ENCODE data around the gene C19orf33. TPM values are rescaled to one million over a fixed set of nuclear protein-coding genes. Genes with fewer than 3 reads are reported as not detected.

The C19orf33 gene
- total and polyA plus RNA-seq, 7 donors, result 3.4 to 7.1 (median 3.7) TPM; not detected in 2

DNA sequence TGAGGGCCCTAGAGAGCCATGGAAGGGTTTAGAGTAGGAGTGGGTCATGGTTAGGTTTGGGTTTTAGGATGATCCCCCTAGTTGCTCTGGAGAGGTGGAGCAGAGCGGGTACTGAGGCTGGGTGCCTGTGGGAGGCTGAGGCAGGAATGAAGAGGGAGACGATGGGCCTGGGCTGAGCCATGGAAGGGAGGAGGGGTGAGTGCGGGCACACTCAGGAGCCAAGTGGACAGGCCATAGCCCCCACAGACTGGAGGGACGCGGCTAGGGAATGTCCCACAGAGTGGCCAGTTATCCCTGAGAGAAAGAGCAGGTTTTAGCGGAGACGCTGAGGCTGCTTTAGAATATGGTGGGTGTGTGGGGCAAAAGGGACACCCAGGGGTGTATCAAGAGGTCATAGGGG, 25.6 kb downstream of the C19orf33 start:
- Histone ChIP-seq H3K27ac (no peak overlapping the region), H3K4me1 (no peaks in the 10 kb centered on the region), H3K36me3 (ENCODE audit: insufficient read depth in 1 of 2, low read depth in 1 of 2) (no peaks in the 10 kb centered on the region), H3K27me3 (ENCODE audit: insufficient read depth in 3 of 3, low read length in 2 of 3) (no peaks in the 10 kb centered on the region), H3K4me3 (no peak overlapping the region), H3K9me3 (no peaks in the 10 kb centered on the region)
- TF ChIP-seq CTCF (IDR thresholded peaks at IDR 0.05), result no peak
- DNase-seq, result no peak
- no peak for ATAC-seq
- WGBS, 3 donors, result 85 to 91% (median 88%) methylated on average over 7 of the region's 7 CpGs
- intact Hi-C loops (cut with DNase I), result loop anchor here in 1 of 2 donors (5.0 kb wide), 3 partner anchors 87 to 427 kb away; no protein-coding TSS in a partner anchor

DNA sequence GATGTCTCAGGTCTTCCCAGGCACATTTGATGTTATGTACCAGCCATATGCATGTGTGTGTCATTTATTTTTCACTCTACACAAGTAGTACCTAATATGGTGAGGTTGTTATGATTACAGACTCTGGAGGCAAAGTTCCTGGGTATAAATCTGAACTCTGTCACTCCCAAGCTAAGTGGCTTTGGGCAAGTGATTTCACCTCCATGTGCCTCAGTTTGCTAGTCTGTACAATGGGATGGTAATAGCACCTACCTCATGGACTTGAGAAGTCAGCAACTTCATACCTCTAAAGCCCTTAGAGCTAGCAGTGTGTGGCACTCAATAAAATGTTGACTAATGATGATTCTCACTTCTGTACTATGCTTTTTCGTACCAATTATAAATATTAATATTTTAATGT, 27.7 kb downstream of the C19orf33 start:
- 83 to 100% (median 86%) methylated on average over 1 of the region's 1 CpG for WGBS, 3 donors
- DNase-seq (no peak), ATAC-seq (no peak)
- H3K4me3 ChIP-seq, result no peak overlapping the region
- TF ChIP-seq CTCF (IDR thresholded peaks at IDR 0.05), result no peak
- peaks cover 3% of the 10 kb centered on the region for H3K4me1 ChIP-seq
- H3K27ac ChIP-seq, result no peak overlapping the region
- H3K36me3 ChIP-seq (ENCODE audit: insufficient read depth in 1 of 2, low read depth in 1 of 2), result no peaks in the 10 kb centered on the region
- H3K27me3 ChIP-seq (ENCODE audit: insufficient read depth in 3 of 3, low read length in 2 of 3), result no peaks in the 10 kb centered on the region
- intact Hi-C loops (cut with DNase I), result loop anchor here in 1 of 2 donors (5.0 kb wide), 3 partner anchors 89 to 429 kb away; no protein-coding TSS in a partner anchor
- H3K9me3 ChIP-seq, result no peaks in the 10 kb centered on the region

- TF ChIP-seq CTCF (IDR thresholded peaks at IDR 0.05), result no peak
- Histone ChIP-seq H3K4me3 (no peak overlapping the region), H3K4me1 (peaks cover 8% of the 10 kb centered on the region), H3K27me3 (ENCODE audit: insufficient read depth in 3 of 3, low read length in 2 of 3) (no peaks in the 10 kb centered on the region), H3K36me3 (ENCODE audit: insufficient read depth in 1 of 2, low read depth in 1 of 2) (peaks cover 0 to 4% of the 10 kb centered on the region in 2 donors), H3K9me3 (no peaks in the 10 kb centered on the region), H3K27ac (no peak overlapping the region)
- WGBS, 3 donors, result 86 to 94% (median 93%) methylated on average over 9 of the region's 9 CpGs
- ATAC-seq (no peak), DNase-seq (no peak)
- intact Hi-C loops (cut with DNase I), result loop anchor here in 1 of 2 donors (5.0 kb wide), 3 partner anchors 91 to 431 kb away; no protein-coding TSS in a partner anchor
Measured at GRCh38 chr19:38333245-38333644, 29.2 kb downstream of the C19orf33 start.

GRCh38 chr19:38335949-38336637, 32.0 kb downstream of the C19orf33 start:
- ATAC-seq (peak; percentile 88 to 93 (median 88)), DNase-seq (peak; percentile 95 to 97)
- Histone ChIP-seq H3K27me3 (ENCODE audit: insufficient read depth in 3 of 3, low read length in 2 of 3) (no peaks in the 10 kb centered on the region), H3K9me3 (no peaks in the 10 kb centered on the region), H3K36me3 (ENCODE audit: insufficient read depth in 1 of 2, low read depth in 1 of 2) (peaks cover 0 to 9% of the 10 kb centered on the region in 2 donors), H3K4me3 (peak overlapping the region; percentile 73), H3K4me1 (peaks cover 8% of the 10 kb centered on the region), H3K27ac (peak overlapping the region; percentile 96)
- WGBS, 3 donors, result 1% methylated on average over 47 to 52 of the region's 52 CpGs
- TF ChIP-seq CTCF (IDR thresholded peaks at IDR 0.05), result no peak
- intact Hi-C loops (cut with DNase I), result loop anchor here in 1 of 2 donors (1.0 to 5.0 kb wide), 5 partner anchors 37 to 434 kb away; no protein-coding TSS in a partner anchor

Measured in psoas muscle (tissue), 8 donors.